Right renal pelvis (tissue), 4 donors: ENCODE data around the gene LITAFD. TPM values are rescaled to one million over a fixed set of nuclear protein-coding genes. Genes with fewer than 3 reads are reported as not detected.
A peak's percentile ranks its signal among the peaks of the same experiment; 100 is the strongest.

ENCODE experiments used
- DNase-seq, 4 donors: peaks; one replicate each; pipeline ENCODE4 v3.0.0-alpha.2; 2013; ENCODE audit warnings: low read depth in 4 of 4, low spot score in 3 of 4, missing footprints in 1 of 4
- polyA plus RNA-seq, 4 donors: library from polyadenylated mRNA; unstranded; fragments of 120-200 nt; gene quantifications; one replicate each; pipeline ENCODE4 v1.2.1, GENCODE V29; 2013; ENCODE audit not compliant: insufficient read length in 4 of 4

The LITAFD gene
- polyA plus RNA-seq, 4 donors: 0.20 TPM; not detected in 3

DNA sequence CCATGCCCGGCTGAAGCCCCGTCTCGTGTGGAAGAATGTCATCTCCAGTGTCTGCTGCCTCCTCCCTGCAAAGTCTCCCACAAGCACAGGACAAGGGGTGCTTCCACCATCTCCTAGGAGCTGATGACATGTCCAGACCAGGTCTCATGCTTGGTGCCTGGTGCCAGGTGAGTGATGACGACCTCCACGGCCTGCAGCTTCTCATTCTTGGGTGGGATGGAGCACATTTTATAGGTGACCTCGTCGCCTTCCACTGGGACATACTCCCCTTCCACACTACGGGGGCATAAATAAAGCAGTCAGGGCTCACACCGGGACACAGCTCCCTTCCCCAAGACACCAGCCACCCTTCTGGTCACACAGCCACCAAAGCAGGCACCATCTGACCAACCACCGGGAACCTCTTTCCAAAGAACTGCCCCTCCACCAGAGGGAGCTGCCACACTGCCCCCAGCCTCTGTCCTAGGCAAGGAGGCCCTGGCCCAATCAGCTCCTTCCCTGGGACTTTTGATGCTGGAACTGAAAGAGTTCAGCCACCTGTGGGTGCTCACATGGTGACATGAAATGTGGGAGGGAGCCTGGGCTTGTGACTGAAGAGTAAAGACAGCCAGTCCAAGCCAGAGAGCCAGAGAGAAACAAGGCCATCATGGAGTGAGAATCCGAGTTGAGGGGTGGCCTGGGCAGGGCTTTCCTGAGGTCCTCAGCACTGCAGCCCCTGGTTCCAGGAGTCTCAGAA is 26.9 kb upstream of the LITAFD start:
- DNase-seq: no peak

DNA sequence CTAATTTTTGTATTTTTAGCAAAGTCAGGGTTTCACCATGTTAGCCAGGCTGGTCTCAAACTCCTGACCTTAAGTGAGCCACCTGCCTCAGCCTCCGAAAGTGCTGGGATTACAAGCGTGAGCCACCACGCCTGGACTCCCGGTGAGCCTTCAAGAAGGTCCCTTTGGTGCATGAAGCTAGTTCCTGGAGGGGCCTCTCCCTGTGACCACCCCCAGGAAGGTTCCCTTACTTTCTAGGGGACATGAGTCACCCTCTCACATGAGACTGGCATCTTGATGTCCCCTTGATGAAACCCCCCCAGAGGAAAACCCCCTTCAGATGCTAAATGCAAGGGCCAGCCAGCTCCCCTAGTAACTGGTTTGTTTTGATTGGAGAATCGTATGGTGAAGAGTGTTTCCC is 26.2 kb upstream of the LITAFD start:
- DNase-seq: no peak

DNA sequence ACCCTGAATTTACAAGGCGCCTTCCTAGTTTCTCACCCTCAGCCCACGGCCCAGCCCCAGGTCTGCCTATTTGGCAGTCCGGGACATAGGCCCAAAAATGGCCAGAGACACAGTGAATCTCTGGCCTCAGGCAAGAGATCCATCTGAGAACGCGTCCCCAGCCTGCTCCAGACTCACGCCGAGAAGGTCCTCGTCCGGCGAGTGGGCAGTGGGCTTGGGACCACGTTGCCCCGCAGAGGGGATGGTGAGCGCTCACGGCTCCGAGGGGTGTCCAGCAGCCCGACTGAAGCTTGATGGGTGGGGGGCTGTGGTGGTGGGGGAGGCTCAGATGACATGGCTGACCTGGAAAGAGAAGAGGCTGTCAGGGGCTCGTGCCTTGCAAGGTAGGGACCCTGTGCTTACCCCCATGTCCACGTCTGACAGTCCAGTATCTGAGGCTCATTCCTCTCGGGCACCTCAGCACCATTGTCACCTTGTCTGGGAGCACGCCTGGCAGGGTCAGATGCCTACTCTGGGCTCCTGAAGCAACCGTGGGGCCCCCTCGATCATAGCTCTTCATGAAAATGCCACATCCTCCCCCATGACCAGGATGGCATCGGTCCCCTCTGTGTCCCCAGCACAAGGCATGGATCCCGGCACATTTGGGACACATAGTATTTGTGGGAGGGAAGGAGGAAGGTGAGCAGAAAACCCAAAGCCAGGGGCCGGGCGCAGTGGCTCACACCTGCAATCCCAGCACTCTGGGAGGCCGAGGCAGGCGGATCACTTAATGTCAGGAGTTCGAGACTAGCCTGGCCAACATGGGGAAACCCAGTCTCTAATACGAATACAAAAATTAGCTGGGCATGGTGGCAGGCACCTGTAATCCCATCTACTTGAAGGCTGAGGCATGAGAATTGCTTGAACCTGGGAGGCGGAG is 22.9 kb upstream of the LITAFD start:
- DNase-seq: no peak

DNA sequence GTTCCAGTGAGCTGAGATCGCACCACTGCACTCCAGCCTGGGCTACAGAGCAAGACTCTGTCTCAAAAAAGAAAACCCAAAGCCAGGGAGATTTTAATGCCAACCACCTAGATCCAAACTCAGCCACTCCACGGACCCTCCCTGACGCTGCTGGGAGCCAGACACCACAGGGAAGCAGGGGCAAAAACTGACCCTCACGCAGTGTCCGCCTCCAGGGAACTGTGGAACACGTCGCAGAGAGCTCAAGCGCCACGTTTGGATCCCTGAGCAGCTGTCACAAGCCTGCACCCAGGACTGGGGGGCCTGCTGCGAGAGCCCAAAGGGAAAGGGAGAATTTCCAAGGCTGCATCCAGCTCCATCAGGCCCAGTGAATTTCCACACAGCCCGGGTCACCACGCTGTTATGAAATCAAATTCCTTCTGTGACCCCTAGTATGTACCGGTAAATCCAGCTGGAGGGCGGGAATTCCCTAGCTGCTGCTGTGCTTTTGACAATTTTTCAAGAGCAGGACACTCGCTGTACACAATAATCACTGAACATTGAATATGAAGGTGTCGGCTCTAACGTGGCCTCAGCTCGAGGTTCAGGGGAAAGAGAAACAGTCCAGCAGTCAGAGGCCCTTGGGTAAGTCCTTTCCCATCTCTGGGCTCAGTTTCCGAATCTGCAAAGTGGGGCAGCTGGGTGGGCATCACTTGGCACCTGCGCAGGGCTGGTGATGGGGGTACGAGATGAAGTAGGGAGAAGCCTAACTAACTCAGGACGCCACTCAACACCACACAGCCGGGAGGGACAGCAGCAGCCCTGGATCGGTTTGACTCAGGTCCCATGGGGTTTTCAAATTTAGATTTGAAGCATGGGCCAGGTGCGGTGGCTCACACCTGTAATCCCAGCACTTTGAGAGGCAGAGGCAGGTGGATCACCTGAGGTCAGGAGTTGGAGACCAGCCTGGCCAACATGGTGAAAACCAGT is 22.0 kb upstream of the LITAFD start:
- no peak for DNase-seq

DNA sequence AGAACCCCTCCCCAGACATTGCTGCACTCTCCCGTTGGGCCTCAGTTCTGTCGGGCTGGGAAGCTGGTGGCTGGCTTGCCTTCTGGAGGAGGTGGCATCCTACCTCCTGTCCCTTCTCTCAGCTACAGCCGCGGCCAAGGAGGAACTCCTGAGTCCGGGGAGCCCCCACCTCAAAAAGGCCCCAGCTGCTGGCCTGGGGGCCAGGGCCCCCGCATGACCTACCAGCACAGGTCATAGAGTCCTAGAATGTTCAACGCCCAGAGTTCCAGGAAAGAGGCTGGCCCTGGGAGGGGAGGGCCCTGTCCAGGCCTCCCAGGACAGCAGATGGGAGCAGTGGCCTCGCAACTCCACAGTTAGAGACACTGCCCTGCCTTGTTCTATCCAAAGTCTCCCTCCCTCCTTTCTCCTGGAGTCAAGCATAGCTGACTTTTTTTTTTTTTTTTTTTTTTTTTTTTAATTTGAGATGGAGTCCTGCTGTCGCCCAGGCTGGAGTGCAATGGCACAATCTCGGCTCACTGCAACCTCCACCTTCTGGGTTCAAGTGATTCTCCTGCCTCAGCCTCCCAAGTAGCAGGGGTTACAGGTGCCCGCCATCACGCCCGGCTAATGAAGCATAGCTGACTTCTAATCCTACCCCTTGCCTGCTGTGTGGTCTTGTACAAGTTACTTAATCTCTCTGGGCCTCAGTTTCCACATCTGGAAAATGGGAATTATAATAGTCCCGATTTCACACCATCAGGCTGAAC is 20.4 kb upstream of the LITAFD start:
- no peak for DNase-seq

DNA sequence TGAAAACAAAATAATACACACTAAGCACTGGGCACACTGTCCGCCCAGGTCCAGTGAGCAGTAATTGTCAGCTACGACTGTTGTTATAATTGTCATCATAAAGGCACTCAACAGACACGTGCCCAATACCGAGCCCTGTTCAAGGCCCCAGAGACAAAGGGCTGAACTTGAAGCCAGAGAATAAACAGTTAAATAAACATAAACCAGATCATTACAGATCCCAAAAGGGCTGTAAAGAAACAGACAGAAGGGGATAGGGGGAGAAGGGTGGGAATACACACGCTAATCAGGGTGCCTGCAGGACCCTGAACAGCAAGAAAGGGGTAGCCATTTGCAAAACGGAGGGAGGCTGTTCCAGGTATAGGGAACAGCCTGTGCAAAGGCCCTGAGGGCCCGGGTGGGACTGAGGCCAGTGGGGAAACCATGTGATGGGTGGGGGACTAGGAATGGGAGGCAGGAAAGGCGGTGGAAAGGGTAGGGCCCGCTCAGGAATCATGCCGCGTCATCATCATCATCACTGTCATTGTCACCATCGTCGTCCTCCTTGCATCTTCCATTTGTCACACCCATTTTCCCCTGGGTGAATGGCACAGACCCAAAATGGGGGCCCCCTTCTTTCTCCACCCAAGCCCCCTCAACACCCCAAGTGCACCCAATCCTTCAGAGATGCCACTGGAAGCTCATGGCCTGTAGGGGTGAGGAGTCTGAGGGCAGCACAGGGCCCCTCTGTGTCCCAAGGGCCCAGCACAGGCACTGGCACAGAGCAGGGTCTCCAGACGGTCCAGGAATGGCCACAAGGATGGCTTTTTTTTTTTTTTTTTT is 19.6 kb upstream of the LITAFD start:
- no peak for DNase-seq

DNA sequence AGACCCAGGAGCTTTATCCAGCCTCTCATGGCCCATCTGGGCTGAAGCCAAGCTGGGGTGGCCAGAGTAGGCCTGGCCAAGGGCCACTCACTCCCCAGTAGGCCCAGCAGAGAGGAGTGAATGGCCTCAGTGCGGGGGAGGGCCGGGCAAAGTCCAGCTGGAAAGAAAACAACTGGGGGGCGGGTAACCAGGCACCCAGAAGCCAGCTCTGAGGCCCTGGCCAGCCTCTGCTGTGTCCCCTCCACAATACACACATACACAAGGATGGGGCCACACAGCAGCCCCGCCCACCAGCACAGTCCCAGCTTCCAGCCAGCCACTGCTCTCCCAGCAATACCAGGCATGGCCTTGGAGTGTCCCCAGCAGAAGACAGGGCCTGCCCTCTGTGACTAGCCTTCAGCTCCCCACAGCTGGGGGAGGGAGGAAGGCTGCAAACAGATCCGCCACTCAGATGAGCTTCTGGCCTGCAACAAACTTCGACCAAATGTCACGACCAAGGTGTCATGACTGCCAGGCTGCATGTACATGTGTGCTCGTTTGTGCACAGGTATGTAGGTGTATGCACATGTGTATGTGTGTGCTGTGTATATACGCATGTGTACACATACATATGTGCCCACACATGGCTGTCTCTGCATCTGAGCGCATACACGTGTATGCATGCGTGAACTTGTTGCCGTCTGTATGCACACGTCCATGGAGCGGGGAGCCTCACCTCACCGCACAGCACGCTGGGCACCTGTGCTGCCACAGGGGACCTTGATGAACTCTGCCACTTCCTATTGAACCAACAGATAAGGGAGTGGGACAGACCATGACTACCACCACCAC is 18.3 kb upstream of the LITAFD start:
- no peak for DNase-seq

DNA sequence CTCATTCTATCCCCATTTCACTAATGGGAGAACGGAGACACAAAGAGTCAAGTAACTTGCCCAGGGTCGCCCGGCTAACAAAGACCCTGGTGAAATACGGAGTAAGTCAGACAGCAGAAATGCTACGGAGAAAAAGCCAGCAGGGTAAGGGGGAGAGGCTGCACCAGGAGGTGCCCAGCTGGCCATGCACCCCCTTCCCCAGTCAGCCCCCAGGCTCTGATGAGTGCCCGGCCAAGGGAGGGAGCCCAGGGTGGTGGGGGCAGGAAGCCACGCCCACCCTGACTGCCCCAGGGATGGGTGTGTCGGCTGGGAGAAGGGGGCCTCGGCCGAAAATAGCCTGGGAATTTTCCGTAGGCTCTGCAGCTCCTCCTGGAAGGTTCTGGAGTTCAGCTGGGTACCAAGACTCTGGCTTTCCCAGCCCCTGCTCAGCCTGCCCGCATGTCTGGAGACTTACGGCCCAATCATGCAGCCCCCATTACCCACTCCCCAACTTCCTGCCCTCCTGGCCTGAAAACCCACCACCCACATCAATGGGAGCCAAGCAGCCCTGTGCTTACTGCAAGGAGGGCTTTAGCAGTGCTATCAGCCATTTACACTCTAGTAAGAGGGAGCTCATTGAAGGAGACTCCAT is 17.6 kb upstream of the LITAFD start:
- DNase-seq: no peak

DNA sequence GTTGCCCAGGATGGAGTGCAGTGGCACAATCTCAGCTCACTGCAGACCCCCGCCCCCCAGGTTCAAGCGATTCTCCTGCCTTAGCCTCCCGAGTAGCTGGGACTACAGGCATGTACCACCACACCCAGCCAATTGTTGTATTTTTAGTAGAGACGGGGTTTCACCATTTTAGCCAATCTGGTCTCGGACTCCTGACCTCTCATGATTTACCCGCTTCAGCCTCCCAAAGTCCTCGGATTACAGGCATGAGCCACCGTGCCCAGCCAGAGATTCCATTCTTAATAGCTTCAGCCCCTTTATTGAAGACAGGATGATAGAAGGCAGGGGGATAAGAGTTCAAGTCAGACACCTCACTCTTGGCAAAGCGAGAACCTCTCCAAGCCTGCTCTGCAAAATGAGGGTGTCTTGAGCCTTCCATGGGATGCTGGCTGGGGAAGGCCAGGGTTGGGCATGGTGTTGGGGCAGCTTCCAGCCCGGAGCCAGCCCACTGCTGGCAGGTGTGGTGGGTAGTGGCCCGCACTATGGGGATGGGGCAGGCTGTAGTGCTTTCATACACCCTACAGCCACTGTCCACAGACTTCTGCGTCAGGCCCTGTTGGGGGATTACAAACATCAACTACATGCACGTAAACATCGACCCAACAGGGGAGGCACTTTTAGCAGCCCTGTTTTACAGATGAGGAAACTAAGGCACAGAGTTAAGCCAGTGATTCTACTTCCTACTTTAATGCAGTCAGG is 16.8 kb upstream of the LITAFD start:
- no peak for DNase-seq

DNA sequence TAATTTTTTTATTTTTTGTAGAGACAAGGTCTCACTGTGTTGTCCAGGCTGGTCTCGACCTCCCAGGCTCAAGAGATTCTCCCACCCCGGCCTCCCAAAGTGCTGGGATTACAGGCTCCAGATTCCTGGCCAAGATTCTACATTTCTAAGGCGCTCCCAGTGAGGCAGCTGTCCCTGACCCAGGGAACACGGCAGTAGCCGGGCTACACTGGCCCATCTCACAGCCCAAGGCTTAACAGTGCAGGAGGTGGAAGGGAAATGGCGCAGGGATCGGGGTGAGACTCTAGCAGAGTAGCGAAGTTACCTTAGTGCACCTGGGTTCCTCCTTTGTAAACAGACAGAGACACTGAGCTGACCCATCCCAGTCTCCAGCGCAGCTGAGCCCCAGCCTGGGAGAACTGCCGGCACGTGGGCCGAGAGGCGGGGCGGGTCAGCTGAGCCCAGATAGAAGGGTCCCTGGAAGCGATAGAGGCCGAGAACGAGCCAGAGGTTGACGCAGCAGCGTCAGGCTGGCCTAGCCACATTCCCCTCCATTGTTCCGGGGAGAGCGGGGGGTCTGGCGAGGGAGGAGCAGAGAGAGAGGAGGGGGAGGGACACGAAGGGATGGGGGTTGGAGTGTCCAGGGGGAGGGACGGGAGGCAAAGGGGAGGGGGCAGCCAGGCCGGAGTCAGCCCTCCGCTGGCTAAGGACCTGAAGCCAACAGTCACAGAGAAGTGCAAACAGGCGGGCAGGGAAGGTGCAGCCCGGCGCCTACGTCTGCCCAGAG is 15.8 kb upstream of the LITAFD start:
- no peak for DNase-seq

DNA sequence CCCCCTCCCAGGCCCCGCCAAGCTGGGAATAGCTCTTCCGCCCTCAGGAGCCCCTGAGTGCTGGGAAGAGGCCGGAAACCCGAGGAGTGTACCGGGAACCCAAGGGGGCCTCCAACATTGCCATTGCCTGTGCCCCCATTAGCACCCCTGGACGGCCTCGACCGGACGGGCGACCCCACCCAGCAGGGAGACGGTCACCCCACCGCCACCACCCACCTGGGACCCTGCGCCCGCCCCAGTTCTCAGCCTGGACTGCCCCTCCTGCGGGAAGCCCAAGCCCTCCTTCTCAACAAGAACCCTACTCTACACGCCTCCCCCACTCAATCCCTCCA is 15.3 kb upstream of the LITAFD start:
- DNase-seq: no peak

DNA sequence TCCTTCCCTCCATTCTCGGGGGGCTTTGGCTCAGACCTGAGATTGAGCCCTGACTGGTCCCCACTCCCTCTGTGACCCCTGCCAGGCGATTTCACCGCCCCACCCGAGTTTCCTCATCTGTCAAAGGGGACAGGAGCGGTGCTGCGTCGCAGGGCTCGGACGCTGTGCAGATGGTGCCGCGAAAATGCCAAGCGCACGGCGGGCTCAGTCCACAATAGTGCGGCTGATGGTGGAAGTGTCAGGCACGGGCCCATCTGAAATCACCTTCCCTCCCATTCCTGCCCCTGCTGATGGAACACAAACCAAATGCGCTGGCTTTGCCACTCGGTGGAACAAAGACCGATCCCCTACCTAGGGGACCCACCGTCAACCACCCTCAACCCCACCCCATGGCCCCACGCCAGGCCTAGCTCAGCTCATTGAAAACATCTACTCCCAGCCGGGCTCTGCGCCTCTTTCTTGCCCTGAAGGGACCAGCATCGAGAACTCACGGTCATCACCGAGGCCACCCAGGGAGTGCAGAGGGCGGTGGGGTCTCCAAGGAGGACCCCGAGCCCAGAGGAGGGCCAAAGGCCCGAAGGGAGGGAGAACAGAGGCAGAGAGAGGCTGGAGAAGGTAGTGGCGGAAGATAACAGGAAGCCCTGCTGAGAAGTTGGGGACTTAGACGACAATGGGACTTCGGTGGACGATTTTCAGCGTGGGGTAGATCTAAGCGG is 14.8 kb upstream of the LITAFD start:
- no peak for DNase-seq

DNA sequence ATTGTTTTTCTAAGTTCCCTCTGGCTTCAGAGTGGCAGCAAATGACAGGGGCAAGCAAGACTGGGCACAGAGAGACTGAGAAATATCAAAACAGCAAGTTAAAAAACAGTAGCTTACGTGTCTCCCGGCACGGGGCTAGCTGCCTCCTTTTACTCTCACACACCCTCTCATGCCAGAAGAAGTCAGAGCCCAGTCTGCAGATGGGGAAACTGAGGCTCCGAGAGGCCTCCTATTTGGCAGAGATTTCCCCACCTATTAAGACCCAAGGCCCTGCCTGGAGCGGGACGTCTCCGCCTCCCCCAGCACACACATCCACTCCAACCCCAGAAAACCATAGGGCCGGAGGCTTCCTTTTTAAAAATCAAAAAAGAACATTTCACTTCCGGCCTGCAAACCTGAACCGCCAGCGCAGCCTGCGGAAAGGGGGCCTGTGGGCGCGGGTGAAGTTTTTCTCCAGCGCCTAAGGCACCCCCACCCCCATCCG is 14.2 kb upstream of the LITAFD start:
- DNase-seq: no peak

DNA sequence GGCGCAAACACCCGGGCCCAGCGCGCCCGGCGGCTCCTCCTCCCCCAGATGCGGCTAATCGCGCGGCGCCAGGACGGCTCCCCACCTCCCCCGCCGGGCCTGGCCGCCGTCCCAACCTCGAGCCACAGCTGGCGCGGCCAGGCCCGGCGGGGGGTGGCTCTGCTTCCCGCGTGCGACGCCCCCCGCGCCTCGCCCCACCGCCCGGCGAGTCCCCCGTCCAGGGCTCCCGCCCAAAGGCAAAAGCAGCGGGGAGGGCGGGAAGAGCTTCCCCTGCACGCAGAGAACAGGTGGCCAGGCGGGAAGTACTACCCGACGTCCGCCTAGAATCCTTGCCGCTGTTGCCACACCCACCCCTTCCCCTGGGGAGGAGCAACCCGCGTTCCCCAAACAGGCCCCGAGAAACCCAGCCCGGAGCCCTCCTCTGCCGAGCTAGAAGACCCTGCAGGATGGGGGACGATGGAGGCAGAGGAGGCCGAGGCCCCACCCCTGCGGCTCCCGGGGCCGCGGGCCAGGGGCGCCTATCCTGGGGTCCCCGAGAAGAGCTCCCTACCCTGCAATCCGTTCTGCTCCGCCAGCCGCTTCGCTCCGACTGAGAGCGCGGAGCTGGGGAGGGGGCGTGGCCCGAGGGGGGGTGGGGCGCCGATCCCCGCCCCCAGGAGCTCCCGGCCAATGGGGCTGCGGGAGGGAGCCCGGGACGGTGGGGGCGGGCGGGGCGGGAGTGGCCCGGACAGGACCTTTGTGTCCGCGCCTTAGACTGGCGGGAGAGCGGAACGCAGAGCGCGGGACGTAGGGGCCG is 13.5 kb upstream of the LITAFD start, which contains the start of gene CARHSP1:
Gene CARHSP1, minus strand, starts transcription at position 591 of the 796 bp plus-strand sequence. CDS start 9,678 bp downstream, outside the sequence.
- DNase-seq: peak; percentile 76 to 85 (median 81)
